Panc1 (cell line): Measurements from ENCODE around the gene CEACAM5. TPM values are rescaled to one million over a fixed set of nuclear protein-coding genes. Genes with fewer than 3 reads are reported as not detected.

Source experiments
- ATAC-seq: fragments of 200-7000 bp; cut with Tn5 transposase; 2 replicates; pipeline ENCODE4 v1.9.1; 2020; ENCODE audit warnings: mild to moderate bottlenecking, moderate library complexity
- BruUV-seq: library from RNA; stranded (reverse); fragments of 400-500 nt; replicated peaks from 2 replicates; lab custom pipeline; 2021; lab: Mats Ljungman, UMichigan
- CTCF ChIA-PET: fragments of 300-600 bp; sonication (Branson Sonifier 250); formaldehyde crosslinking; loops from one replicate; lab custom pipeline; 2022; ENCODE audit warnings: antibody characterized with exemption; lab: Charles Lee
- POLR2A ChIA-PET: fragments of 300-600 bp; sonication (Branson Sonifier 250); formaldehyde crosslinking; loops from one replicate; lab custom pipeline; 2022; ENCODE audit warnings: antibody characterized with exemption; lab: Charles Lee
- DNase-seq: peaks from one replicate; pipeline ENCODE4 v3.0.0-alpha.2; 2010; ENCODE audit warnings: low read depth, low spot score
- H3K27ac ChIP-seq: 2 replicates; pipeline ENCODE4 v1.5.1; 2011; ENCODE audit warnings: mild to moderate bottlenecking, low read length, inconsistent platforms
- H3K27me3 ChIP-seq: fragments of 200-500 bp; sonication (Bioruptor generic); 2 replicates; pipeline ENCODE4 v1.6.0; 2014; ENCODE audit warnings: low read length, inconsistent platforms; ENCODE audit not compliant: control insufficient read depth, insufficient read depth
- H3K36me3 ChIP-seq: fragments of 200-500 bp; sonication (Bioruptor generic); 2 replicates; pipeline ENCODE4 v1.5.1; 2014; ENCODE audit warnings: inconsistent platforms, mild to moderate bottlenecking, low read length, moderate library complexity; ENCODE audit not compliant: control insufficient read depth, insufficient read depth
- H3K4me1 ChIP-seq: 2 replicates; pipeline ENCODE4 v1.5.1; 2011; ENCODE audit warnings: inconsistent platforms, mild to moderate bottlenecking, low read length, moderate library complexity; ENCODE audit not compliant: control insufficient read depth, insufficient read depth
- H3K4me3 ChIP-seq, 2 experiments: 2 replicates each; pipeline ENCODE4 v1.5.1; 2011 to 2012; ENCODE audit warnings: low read depth in 2 of 2, low read length in 2 of 2, mild to moderate bottlenecking in 2 of 2, inconsistent platforms in 1 of 2, moderate library complexity in 1 of 2
- H3K9me3 ChIP-seq: fragments of 200-500 bp; sonication (Bioruptor generic); 2 replicates; pipeline ENCODE4 v1.5.1; 2014; ENCODE audit warnings: low read depth, mild to moderate bottlenecking, inconsistent platforms, low read length, moderate library complexity; ENCODE audit not compliant: control insufficient read depth, insufficient read depth
- POLR2AphosphoS5 ChIP-seq: IDR thresholded peaks from 2 replicates; pipeline ENCODE4 v1.6.1; 2012; ENCODE audit warnings: mild to moderate bottlenecking, low read depth, low read length, moderate library complexity
- REST ChIP-seq, 2 experiments: IDR thresholded peaks; 2 replicates each; pipeline ENCODE4 v1.6.1; 2011 to 2012; ENCODE audit warnings: low read depth in 2 of 2, control low read depth in 1 of 2, low read length in 1 of 2, mild to moderate bottlenecking in 1 of 2, moderate library complexity in 1 of 2; ENCODE audit not compliant: insufficient read depth in 1 of 2
- SIN3A ChIP-seq: IDR thresholded peaks from 2 replicates; pipeline ENCODE4 v1.6.1; 2012; ENCODE audit warnings: low read depth, mild to moderate bottlenecking, low read length, moderate library complexity, borderline replicate concordance; ENCODE audit not compliant: insufficient read depth
- TCF7L2 ChIP-seq: IDR thresholded peaks from 2 replicates; pipeline ENCODE4 v1.6.1; 2011; ENCODE audit warnings: mild to moderate bottlenecking, low read depth, low read length, inconsistent platforms
- in situ Hi-C: cut with HindIII; loops from 2 replicates; pipeline ENCODE4 v1.10.0; 2016; ENCODE audit warnings: low sequenced_read_pairs, low pct_unique_long_range_greater_than_20kb
- intact Hi-C: fragments of 100-400 bp; cut with micrococcal nuclease; formaldehyde crosslinking; loops from one replicate; pipeline ENCODE4 v1.10.0; 2022; ENCODE audit not compliant: unreplicated experiment
- total RNA-seq: library from RNA; stranded (reverse); gene quantifications from one replicate; pipeline ENCODE4 v1.2.1, GENCODE V29; 2021; ENCODE audit not compliant: unreplicated experiment
- TF ChIP-seq, protein P1 (sequence below): fragments of 450-650 bp; IDR thresholded peaks from 2 replicates; pipeline ENCODE4 v1.5.1; 2017; ENCODE audit warnings: mild to moderate bottlenecking

Gene CEACAM5
- total RNA-seq, 1 experiment from 2014 or later = 0.51 TPM

- Histone ChIP-seq H3K4me3 (no peak overlapping the region), H3K4me1 (no peaks in the 10 kb centered on the region), H3K36me3 (no peaks in the 10 kb centered on the region), H3K27ac (no peak overlapping the region), H3K9me3 (peaks cover 3% of the 10 kb centered on the region; the same call in 1 of the 2 replicates), H3K27me3 (peaks cover 2% of the 10 kb centered on the region; the same call in 1 of the 2 replicates)
- no peak for ATAC-seq
- ChIA-PET CTCF (no interaction called here), POLR2A (no interaction called here)
- no peak for DNase-seq
- TF ChIP-seq POLR2AphosphoS5 = no peak
- TF ChIP-seq TCF7L2 = no peak
- TF ChIP-seq REST (IDR thresholded peaks at IDR 0.05; ENCODE audit: insufficient read depth in 1 of 2, low read depth in 2 of 2, low read length in 1 of 2) = no peak
- TF ChIP-seq, protein P1, sequence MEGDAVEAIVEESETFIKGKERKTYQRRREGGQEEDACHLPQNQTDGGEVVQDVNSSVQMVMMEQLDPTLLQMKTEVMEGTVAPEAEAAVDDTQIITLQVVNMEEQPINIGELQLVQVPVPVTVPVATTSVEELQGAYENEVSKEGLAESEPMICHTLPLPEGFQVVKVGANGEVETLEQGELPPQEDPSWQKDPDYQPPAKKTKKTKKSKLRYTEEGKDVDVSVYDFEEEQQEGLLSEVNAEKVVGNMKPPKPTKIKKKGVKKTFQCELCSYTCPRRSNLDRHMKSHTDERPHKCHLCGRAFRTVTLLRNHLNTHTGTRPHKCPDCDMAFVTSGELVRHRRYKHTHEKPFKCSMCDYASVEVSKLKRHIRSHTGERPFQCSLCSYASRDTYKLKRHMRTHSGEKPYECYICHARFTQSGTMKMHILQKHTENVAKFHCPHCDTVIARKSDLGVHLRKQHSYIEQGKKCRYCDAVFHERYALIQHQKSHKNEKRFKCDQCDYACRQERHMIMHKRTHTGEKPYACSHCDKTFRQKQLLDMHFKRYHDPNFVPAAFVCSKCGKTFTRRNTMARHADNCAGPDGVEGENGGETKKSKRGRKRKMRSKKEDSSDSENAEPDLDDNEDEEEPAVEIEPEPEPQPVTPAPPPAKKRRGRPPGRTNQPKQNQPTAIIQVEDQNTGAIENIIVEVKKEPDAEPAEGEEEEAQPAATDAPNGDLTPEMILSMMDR = no peak
- no peak for TF ChIP-seq SIN3A
- intact Hi-C loops = no loop called here
- BruUV-seq = no TSS peak
- in situ Hi-C loops = no loop called here
Observed at GRCh38 chr19:41668315-41668714, 40.1 kb upstream of the CEACAM5 start.

DNA sequence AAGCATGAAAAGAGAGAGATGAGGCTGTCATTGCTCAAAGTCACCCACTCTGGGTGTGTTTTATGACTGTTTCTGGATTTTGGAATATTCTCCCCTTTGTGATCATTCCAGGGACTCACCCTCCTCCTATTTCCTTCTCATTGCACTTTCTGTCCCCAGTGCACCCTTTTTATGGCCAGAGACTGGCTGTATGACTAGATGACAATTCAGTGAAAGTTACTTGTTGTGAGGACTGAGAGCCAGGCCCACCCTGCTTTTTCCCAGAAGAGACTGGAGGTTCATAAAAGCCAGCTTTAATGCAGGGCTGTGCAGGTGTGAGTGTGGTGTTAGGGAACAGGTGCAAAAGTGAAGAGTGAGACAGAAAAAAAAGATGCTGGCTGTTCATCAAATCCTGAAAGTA, 37.7 kb upstream of the CEACAM5 start:
- no TSS peak for BruUV-seq
- Histone ChIP-seq H3K9me3 (peaks cover 3% of the 10 kb centered on the region; the same call in 1 of the 2 replicates), H3K27ac (no peak overlapping the region), H3K27me3 (peaks cover 5% of the 10 kb centered on the region), H3K36me3 (no peaks in the 10 kb centered on the region), H3K4me3 (no peak overlapping the region), H3K4me1 (no peaks in the 10 kb centered on the region)
- TF ChIP-seq TCF7L2 (no peak), REST (IDR thresholded peaks at IDR 0.05; ENCODE audit: insufficient read depth in 1 of 2, low read depth in 2 of 2, low read length in 1 of 2) (no peak), POLR2AphosphoS5 (no peak), SIN3A (no peak)
- TF ChIP-seq, protein P1 = no peak
- DNase-seq (no peak), ATAC-seq (no peak)
- CTCF ChIA-PET = no interaction called here
- in situ Hi-C loops = no loop called here
- intact Hi-C loops = no loop called here
- POLR2A ChIA-PET = no interaction called here
